ENCODE measurements around the gene ATRN. TPM values are rescaled to one million over a fixed set of nuclear protein-coding genes. Genes with fewer than 3 reads are reported as not detected.
"Not testable (repeated sequence)": the region's sequence is repeated elsewhere in the genome, so short reads cannot be mapped to it uniquely, and the experiment has no call there.

The ATRN gene
- total RNA-seq, 1 experiment from 2014 or later, result 26.1 TPM

GRCh38 chr20:3509064-3509463 is 38.2 kb downstream of the ATRN start:
- POLR2A ChIA-PET (ENCODE audit: unreplicated experiment), result no interaction called here
- no peaks in the 10 kb centered on the region for H3K9me2 ChIP-seq (replicated peaks; ENCODE audit: low read length)
- H3K4me2 ChIP-seq (ENCODE audit: low read length), result no peak overlapping the region
- BruUV-seq (replicated peaks), result no TSS peak
- no peaks in the 10 kb centered on the region; the same call in none of the 2 replicates for H3K79me2 ChIP-seq (ENCODE audit: low read length)
- TF ChIP-seq EZH2 (IDR thresholded peaks at IDR 0.05; ENCODE audit: low read length, unreplicated experiment), result no peak
- no peak for TF ChIP-seq CTCF (conservative IDR thresholded peaks at IDR 0.05; ENCODE audit: low read depth, low read length)
- no peak for TF ChIP-seq EZH2phosphoT487 (IDR thresholded peaks at IDR 0.05; ENCODE audit: borderline replicate concordance, low read length)
- H2AFZ ChIP-seq (ENCODE audit: low read length), result no peak overlapping the region
- no peaks in the 10 kb centered on the region for H4K20me1 ChIP-seq (ENCODE audit: low read length)
- H3K36me3 ChIP-seq (ENCODE audit: low read depth, low read length), result no peaks in the 10 kb centered on the region
- H3K4me1 ChIP-seq (ENCODE audit: insufficient read depth, low read length), result no peaks in the 10 kb centered on the region
- H3K27ac ChIP-seq (ENCODE audit: low read length), result no peak overlapping the region
- no peaks in the 10 kb centered on the region for H3K9me3 ChIP-seq (ENCODE audit: low read length)
- intact Hi-C loops (cut with micrococcal nuclease), result no loop called here
- DNase-seq (no peak), ATAC-seq (no peak)
- no peaks in the 10 kb centered on the region for H3K27me3 ChIP-seq (ENCODE audit: low read length)
- no peaks in the 10 kb centered on the region for H3F3A ChIP-seq (ENCODE audit: low read length, unreplicated experiment)
- no peak overlapping the region for H3K9ac ChIP-seq (ENCODE audit: low read length)
- no peak overlapping the region for H3K4me3 ChIP-seq (ENCODE audit: low read length)
- CTCF ChIA-PET, result no interaction called here

- intact Hi-C loops (cut with micrococcal nuclease), result no loop called here
- Histone ChIP-seq H3K9ac (ENCODE audit: low read length) (no peak overlapping the region), H4K20me1 (ENCODE audit: low read length) (no peaks in the 10 kb centered on the region), H3K4me3 (ENCODE audit: low read length) (no peak overlapping the region), H3K27me3 (ENCODE audit: low read length) (no peaks in the 10 kb centered on the region), H2AFZ (ENCODE audit: low read length) (no peak overlapping the region), H3K4me1 (ENCODE audit: insufficient read depth, low read length) (no peaks in the 10 kb centered on the region), H3K79me2 (ENCODE audit: low read length) (peaks cover 2% of the 10 kb centered on the region), H3K27ac (ENCODE audit: low read length) (no peak overlapping the region), H3F3A (ENCODE audit: low read length, unreplicated experiment) (no peaks in the 10 kb centered on the region), H3K36me3 (ENCODE audit: low read depth, low read length) (no peaks in the 10 kb centered on the region), H3K9me2 (replicated peaks; ENCODE audit: low read length) (no peaks in the 10 kb centered on the region), H3K4me2 (ENCODE audit: low read length) (no peak overlapping the region), H3K9me3 (ENCODE audit: low read length) (no peaks in the 10 kb centered on the region)
- TF ChIP-seq CTCF (conservative IDR thresholded peaks at IDR 0.05; ENCODE audit: low read depth, low read length), result no peak
- no peak for TF ChIP-seq EZH2phosphoT487 (IDR thresholded peaks at IDR 0.05; ENCODE audit: borderline replicate concordance, low read length)
- TF ChIP-seq EZH2 (IDR thresholded peaks at IDR 0.05; ENCODE audit: low read length, unreplicated experiment), result no peak
- no peak for ATAC-seq
- no peak for DNase-seq
- ChIA-PET CTCF (no interaction called here), POLR2A (ENCODE audit: unreplicated experiment) (no interaction called here)
- BruUV-seq (replicated peaks), result no TSS peak
Measured at GRCh38 chr20:3510110-3510509, 39.3 kb downstream of the ATRN start.

GRCh38 chr20:3512239-3512638 is 41.4 kb downstream of the ATRN start:
- BruUV-seq (replicated peaks); POLR2A ChIA-PET (ENCODE audit: unreplicated experiment); CTCF ChIA-PET: not testable (repeated sequence)

More at GRCh38 chr20:3512239-3512638, 41.4 kb downstream of the ATRN start:
- H3K9me3 ChIP-seq (ENCODE audit: low read length); ATAC-seq; H3K4me1 ChIP-seq (ENCODE audit: insufficient read depth, low read length); H3K9ac ChIP-seq (ENCODE audit: low read length); H3K4me2 ChIP-seq (ENCODE audit: low read length); H3K27me3 ChIP-seq (ENCODE audit: low read length); H3K9me2 ChIP-seq (replicated peaks; ENCODE audit: low read length); H3K36me3 ChIP-seq (ENCODE audit: low read depth, low read length); H3K4me3 ChIP-seq (ENCODE audit: low read length); H3F3A ChIP-seq (ENCODE audit: low read length, unreplicated experiment); DNase-seq; intact Hi-C loops (cut with micrococcal nuclease); H2AFZ ChIP-seq (ENCODE audit: low read length); H3K27ac ChIP-seq (ENCODE audit: low read length); H4K20me1 ChIP-seq (ENCODE audit: low read length): not testable (repeated sequence)
- peaks cover 12% of the 10 kb centered on the region for H3K79me2 ChIP-seq (ENCODE audit: low read length)

Measured in PC-3 (cell line).